ENCODE data around the gene TAF4B. TPM values are rescaled to one million over a fixed set of nuclear protein-coding genes. Genes with fewer than 3 reads are reported as not detected.
A peak's percentile ranks its signal among the peaks of the same experiment; 100 is the strongest.

Gene TAF4B
- total and polyA plus RNA-seq, 2 donors (not counting 1 experiment from before 2014, with no cell fraction given) = 10.5 to 16.1 TPM

DNA sequence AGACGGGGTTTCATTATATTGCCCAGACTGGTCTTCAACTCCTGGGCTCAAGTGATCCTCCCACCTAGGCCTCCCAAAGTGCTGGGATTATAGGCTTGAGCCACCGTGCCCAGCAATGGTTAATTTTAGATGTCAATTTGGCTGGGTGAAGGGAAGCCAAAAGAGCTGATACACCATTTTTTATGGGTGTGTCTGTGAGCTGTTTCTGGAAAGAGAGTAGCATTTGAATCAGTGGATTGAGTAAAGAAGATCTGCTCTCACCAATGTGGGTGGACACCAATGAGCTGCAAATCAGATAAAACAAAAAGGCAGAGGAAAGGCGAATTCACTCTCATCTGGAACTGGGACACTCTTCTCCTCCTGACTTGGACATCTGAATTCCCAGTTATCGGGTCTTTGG, 16.1 kb upstream of the TAF4B start:
- H3K79me2 ChIP-seq (ENCODE audit: control insufficient read depth, insufficient read depth, low read length) = no peaks in the 10 kb centered on the region
- H3K9ac ChIP-seq (ENCODE audit: low read length) = no peak overlapping the region
- no peak overlapping the region for H3K4me2 ChIP-seq (replicated peaks; ENCODE audit: low read depth, low read length, poor library complexity, severe bottlenecking)
- H3K27ac Mint-ChIP-seq = no peak overlapping the region
- H3K27ac ChIP-seq (ENCODE audit: low read length in 2 of 2) = no peak overlapping the region
- no peaks in the 10 kb centered on the region for H3K36me3 ChIP-seq (replicated peaks in 1 of 2; ENCODE audit: control extremely low read depth in 1 of 2, control insufficient read depth in 1 of 2, extremely low read depth in 1 of 2, insufficient read depth in 2 of 2, low read length in 1 of 2)
- no peak for TF ChIP-seq EZH2 (IDR thresholded peaks at IDR 0.05; ENCODE audit: borderline replicate concordance, insufficient read depth, low read depth, low read length, poor library complexity, severe bottlenecking)
- TF ChIP-seq, protein P1, sequence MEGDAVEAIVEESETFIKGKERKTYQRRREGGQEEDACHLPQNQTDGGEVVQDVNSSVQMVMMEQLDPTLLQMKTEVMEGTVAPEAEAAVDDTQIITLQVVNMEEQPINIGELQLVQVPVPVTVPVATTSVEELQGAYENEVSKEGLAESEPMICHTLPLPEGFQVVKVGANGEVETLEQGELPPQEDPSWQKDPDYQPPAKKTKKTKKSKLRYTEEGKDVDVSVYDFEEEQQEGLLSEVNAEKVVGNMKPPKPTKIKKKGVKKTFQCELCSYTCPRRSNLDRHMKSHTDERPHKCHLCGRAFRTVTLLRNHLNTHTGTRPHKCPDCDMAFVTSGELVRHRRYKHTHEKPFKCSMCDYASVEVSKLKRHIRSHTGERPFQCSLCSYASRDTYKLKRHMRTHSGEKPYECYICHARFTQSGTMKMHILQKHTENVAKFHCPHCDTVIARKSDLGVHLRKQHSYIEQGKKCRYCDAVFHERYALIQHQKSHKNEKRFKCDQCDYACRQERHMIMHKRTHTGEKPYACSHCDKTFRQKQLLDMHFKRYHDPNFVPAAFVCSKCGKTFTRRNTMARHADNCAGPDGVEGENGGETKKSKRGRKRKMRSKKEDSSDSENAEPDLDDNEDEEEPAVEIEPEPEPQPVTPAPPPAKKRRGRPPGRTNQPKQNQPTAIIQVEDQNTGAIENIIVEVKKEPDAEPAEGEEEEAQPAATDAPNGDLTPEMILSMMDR (IDR thresholded peaks at IDR 0.05) = no peak
- no peak overlapping the region for H2AFZ ChIP-seq (ENCODE audit: insufficient read depth, low read depth, low read length, poor library complexity, severe bottlenecking)
- 100% methylated on average over 2 of the region's 4 CpGs for WGBS (ENCODE audit: insufficient coverage)
- H3K4me1 Mint-ChIP-seq = peaks cover 13% of the 10 kb centered on the region
- no peak for DNase-seq
- ATAC-seq (ENCODE audit: low read depth) = no peak
- H3K4me1 ChIP-seq (ENCODE audit: control insufficient read depth in 2 of 2, insufficient read depth in 2 of 2, low read length in 2 of 2) = peaks cover 9 to 11% of the 10 kb centered on the region in 2 donors
- no peaks in the 10 kb centered on the region for H4K20me1 ChIP-seq (ENCODE audit: control insufficient read depth, insufficient read depth, low read length, poor library complexity, severe bottlenecking)
- no peaks in the 10 kb centered on the region for H3K27me3 ChIP-seq (replicated peaks in 1 of 4; ENCODE audit: control extremely low read depth in 1 of 4, control insufficient read depth in 3 of 4, insufficient read depth in 4 of 4, low read length in 3 of 4)
- no peaks in the 10 kb centered on the region for H3K9me3 ChIP-seq (ENCODE audit: control extremely low read depth in 1 of 3, control insufficient read depth in 2 of 3, insufficient read depth in 1 of 3, low read length in 2 of 3)
- H3K9me3 Mint-ChIP-seq (ENCODE audit: insufficient read depth) = no peaks in the 10 kb centered on the region
- ChIA-PET CTCF (interaction anchor here (0.6 kb wide), 1 partner anchor 84 kb away, joined by 3 read pairs; no protein-coding TSS in a partner anchor), POLR2A (no interaction called here)
- no peak overlapping the region for H3K4me3 Mint-ChIP-seq
- no peak overlapping the region for H3K4me3 ChIP-seq (ENCODE audit: control extremely low read depth in 1 of 5, extremely low read depth in 1 of 5, insufficient read depth in 1 of 5, low read depth in 2 of 5, low read length in 4 of 5)
- intact Hi-C loops (cut with micrococcal nuclease) = no loop called here
- H3K27me3 Mint-ChIP-seq = no peaks in the 10 kb centered on the region

DNA sequence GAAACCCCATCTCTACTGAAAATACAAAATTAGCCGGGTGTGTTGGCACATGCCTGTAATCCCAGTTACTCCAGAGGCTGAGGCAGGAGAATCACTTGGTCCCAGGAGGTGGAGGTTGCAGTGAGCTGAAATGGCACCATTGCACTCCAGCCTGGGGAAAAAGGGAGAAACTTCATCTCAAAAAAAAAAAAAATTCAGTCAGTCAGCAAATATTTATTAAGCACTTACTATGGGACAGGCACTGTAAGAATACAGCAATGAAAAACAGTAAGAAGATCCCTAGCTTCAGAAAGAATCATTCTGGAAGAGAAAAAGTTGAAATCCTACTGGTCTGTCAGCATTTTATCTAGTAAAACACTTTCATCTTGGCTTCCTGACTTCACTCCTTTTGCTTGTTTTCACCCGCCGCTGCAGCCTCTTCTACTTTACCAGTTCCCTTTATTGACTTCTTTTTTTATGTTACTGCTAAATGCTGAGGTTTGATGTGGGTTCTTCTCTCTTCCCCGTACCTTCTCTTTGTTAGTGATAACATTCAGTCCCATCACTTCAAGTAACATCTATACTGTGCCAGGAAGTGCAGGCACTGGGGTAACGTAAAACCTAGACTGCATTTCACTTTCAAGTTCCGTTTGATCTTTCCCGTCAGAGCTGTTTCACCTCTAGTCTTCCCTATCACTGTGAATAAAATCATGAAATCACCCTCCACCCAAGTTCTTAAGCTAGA, 10.8 kb upstream of the TAF4B start:
- Histone ChIP-seq H3K4me1 (ENCODE audit: control insufficient read depth in 2 of 2, insufficient read depth in 2 of 2, low read length in 2 of 2) (peaks cover 17 to 19% of the 10 kb centered on the region in 2 donors), H3K9ac (ENCODE audit: low read length) (peak overlapping the region; percentile 61), H3K9me3 (ENCODE audit: control extremely low read depth in 1 of 3, control insufficient read depth in 2 of 3, insufficient read depth in 1 of 3, low read length in 2 of 3) (peaks cover 0 to 1% (median 0%) of the 10 kb centered on the region in 3 donors), H3K79me2 (ENCODE audit: control insufficient read depth, insufficient read depth, low read length) (no peaks in the 10 kb centered on the region), H3K4me2 (replicated peaks; ENCODE audit: low read depth, low read length, poor library complexity, severe bottlenecking) (peak overlapping the region; percentile 69), H2AFZ (ENCODE audit: insufficient read depth, low read depth, low read length, poor library complexity, severe bottlenecking) (peak overlapping the region; percentile 83), H3K4me3 (ENCODE audit: control extremely low read depth in 1 of 5, extremely low read depth in 1 of 5, insufficient read depth in 1 of 5, low read depth in 2 of 5, low read length in 4 of 5) (peak overlapping the region in 3 of 5 experiments; percentile 36 to 52 (median 39)), H3K36me3 (replicated peaks in 1 of 2; ENCODE audit: control extremely low read depth in 1 of 2, control insufficient read depth in 1 of 2, extremely low read depth in 1 of 2, insufficient read depth in 2 of 2, low read length in 1 of 2) (no peaks in the 10 kb centered on the region), H4K20me1 (ENCODE audit: control insufficient read depth, insufficient read depth, low read length, poor library complexity, severe bottlenecking) (no peaks in the 10 kb centered on the region), H3K27me3 (replicated peaks in 1 of 4; ENCODE audit: control extremely low read depth in 1 of 4, control insufficient read depth in 3 of 4, insufficient read depth in 4 of 4, low read length in 3 of 4) (no peaks in the 10 kb centered on the region), H3K27ac (ENCODE audit: low read length in 2 of 2) (peak overlapping the region; percentile 56 to 83)
- TF ChIP-seq EZH2 (IDR thresholded peaks at IDR 0.05; ENCODE audit: borderline replicate concordance, insufficient read depth, low read depth, low read length, poor library complexity, severe bottlenecking) = no peak
- TF ChIP-seq, protein P1 (IDR thresholded peaks at IDR 0.05) = no peak
- H3K4me3 Mint-ChIP-seq = peak overlapping the region; percentile 74
- WGBS (ENCODE audit: insufficient coverage) = 15% methylated on average over 4 of the region's 7 CpGs
- H3K4me1 Mint-ChIP-seq = peaks cover 19% of the 10 kb centered on the region
- H3K9me3 Mint-ChIP-seq (ENCODE audit: insufficient read depth) = no peaks in the 10 kb centered on the region
- peak overlapping the region; percentile 82 for H3K27ac Mint-ChIP-seq
- CTCF ChIA-PET = interaction anchor here (0.6 kb wide), 1 partner anchor 146 kb away, joined by 3 read pairs; no protein-coding TSS in a partner anchor
- intact Hi-C loops (cut with micrococcal nuclease) = loop anchor here (1.0 kb wide), 1 partner anchor 11 kb away; the partner anchor contains the start of gene TAF4B
- peak; percentile 75 for DNase-seq
- POLR2A ChIA-PET = no interaction called here
- ATAC-seq (ENCODE audit: low read depth) = peak; percentile 93
- H3K27me3 Mint-ChIP-seq = no peaks in the 10 kb centered on the region
